AG04450 (cell line): ENCODE results near the gene CNTN6. TPM values are rescaled to one million over a fixed set of nuclear protein-coding genes. Genes with fewer than 3 reads are reported as not detected.

Source experiments
- CTCF ChIA-PET: fragments of 300-600, 350-600 bp; formaldehyde crosslinking; extraction: SDS; loops from one replicate; lab custom pipeline; 2022; ENCODE audit warnings: antibody characterized with exemption, inconsistent platforms; lab: Charles Lee
- POLR2A ChIA-PET: fragments of 350-600 bp; formaldehyde crosslinking; extraction: SDS; loops from one replicate; lab custom pipeline; 2021; ENCODE audit warnings: antibody characterized with exemption, inconsistent platforms; lab: Yijun Ruan, JAX
- DNase-seq: peaks from one replicate; pipeline ENCODE4 v3.0.0-alpha.2; 2011; ENCODE audit warnings: low read depth, low spot score
- H3K27ac ChIP-seq: one replicate; pipeline ENCODE4 v1.5.1; 2012; ENCODE audit warnings: low read depth, low read length, control low read depth
- H3K27me3 ChIP-seq: one replicate; pipeline ENCODE4 v1.6.0; 2012; ENCODE audit warnings: low read length; ENCODE audit not compliant: control insufficient read depth, insufficient read depth
- H3K4me3 ChIP-seq: 2 replicates; pipeline ENCODE4 v1.5.1; 2011; ENCODE audit warnings: mild to moderate bottlenecking, low read depth, low read length, control low read depth
- H3K9me3 ChIP-seq: 2 replicates; pipeline ENCODE4 v1.5.1; 2012; ENCODE audit warnings: low read length; ENCODE audit not compliant: control insufficient read depth, insufficient read depth
- polyA plus RNA-seq: library from polyadenylated mRNA; depleted of rRNA; stranded (reverse); fragments of >200 nt; gene quantifications from 2 replicates; pipeline ENCODE4 v1.2.3, GENCODE V29; 2011
- small RNA-seq: library from RNA; depleted of rRNA; stranded (forward); fragments of <200 nt; gene quantifications from one replicate; pipeline ENCODE3, GENCODE V24; 2012; ENCODE audit warnings: low read depth; ENCODE audit not compliant: insufficient read length
- TF ChIP-seq, protein P1 (sequence below): IDR thresholded peaks from 2 replicates; pipeline ENCODE4 v1.5.1; 2011; ENCODE audit warnings: low read depth, low read length, control low read depth, inconsistent platforms

Gene CNTN6
- polyA plus RNA-seq, 1 experiment, result not detected

GRCh38 chr3:1447452-1447851 lies 354.6 kb downstream of the CNTN6 start:
- CTCF ChIA-PET, result no interaction called here
- H3K27me3 ChIP-seq, result no peaks in the 10 kb centered on the region
- H3K9me3 ChIP-seq, result peaks cover 6% of the 10 kb centered on the region
- DNase-seq, result no peak
- TF ChIP-seq, protein P1, sequence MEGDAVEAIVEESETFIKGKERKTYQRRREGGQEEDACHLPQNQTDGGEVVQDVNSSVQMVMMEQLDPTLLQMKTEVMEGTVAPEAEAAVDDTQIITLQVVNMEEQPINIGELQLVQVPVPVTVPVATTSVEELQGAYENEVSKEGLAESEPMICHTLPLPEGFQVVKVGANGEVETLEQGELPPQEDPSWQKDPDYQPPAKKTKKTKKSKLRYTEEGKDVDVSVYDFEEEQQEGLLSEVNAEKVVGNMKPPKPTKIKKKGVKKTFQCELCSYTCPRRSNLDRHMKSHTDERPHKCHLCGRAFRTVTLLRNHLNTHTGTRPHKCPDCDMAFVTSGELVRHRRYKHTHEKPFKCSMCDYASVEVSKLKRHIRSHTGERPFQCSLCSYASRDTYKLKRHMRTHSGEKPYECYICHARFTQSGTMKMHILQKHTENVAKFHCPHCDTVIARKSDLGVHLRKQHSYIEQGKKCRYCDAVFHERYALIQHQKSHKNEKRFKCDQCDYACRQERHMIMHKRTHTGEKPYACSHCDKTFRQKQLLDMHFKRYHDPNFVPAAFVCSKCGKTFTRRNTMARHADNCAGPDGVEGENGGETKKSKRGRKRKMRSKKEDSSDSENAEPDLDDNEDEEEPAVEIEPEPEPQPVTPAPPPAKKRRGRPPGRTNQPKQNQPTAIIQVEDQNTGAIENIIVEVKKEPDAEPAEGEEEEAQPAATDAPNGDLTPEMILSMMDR, result no peak
- no peak overlapping the region for H3K27ac ChIP-seq
- POLR2A ChIA-PET, result no interaction called here
- no peak overlapping the region for H3K4me3 ChIP-seq

- Histone ChIP-seq H3K4me3 (no peak overlapping the region), H3K27me3 (no peaks in the 10 kb centered on the region), H3K27ac (no peak overlapping the region), H3K9me3 (peaks cover 6% of the 10 kb centered on the region)
- ChIA-PET CTCF (no interaction called here), POLR2A (no interaction called here)
- TF ChIP-seq, protein P1, result no peak
- no peak for DNase-seq
These were observed 355.6 kb downstream of the CNTN6 start for GRCh38 chr3:1448443-1448842.

Small RNA genes within 50 kb of the gene (small RNA-seq; reads per million reads assigned to genes)
- gene CRB3P1, result not detected
- gene RN7SL120P, result not detected
